ENCODE data around the gene RXRB. TPM values are rescaled to one million over a fixed set of nuclear protein-coding genes. Genes with fewer than 3 reads are reported as not detected.
A peak's percentile ranks its signal among the peaks of the same experiment; 100 is the strongest.

The RXRB gene
- total and polyA plus RNA-seq, 2 of the 8 experiments (the other 6 are each of a cell fraction or from before 2014, with no cell fraction given): 13.0 to 18.1 TPM

DNA sequence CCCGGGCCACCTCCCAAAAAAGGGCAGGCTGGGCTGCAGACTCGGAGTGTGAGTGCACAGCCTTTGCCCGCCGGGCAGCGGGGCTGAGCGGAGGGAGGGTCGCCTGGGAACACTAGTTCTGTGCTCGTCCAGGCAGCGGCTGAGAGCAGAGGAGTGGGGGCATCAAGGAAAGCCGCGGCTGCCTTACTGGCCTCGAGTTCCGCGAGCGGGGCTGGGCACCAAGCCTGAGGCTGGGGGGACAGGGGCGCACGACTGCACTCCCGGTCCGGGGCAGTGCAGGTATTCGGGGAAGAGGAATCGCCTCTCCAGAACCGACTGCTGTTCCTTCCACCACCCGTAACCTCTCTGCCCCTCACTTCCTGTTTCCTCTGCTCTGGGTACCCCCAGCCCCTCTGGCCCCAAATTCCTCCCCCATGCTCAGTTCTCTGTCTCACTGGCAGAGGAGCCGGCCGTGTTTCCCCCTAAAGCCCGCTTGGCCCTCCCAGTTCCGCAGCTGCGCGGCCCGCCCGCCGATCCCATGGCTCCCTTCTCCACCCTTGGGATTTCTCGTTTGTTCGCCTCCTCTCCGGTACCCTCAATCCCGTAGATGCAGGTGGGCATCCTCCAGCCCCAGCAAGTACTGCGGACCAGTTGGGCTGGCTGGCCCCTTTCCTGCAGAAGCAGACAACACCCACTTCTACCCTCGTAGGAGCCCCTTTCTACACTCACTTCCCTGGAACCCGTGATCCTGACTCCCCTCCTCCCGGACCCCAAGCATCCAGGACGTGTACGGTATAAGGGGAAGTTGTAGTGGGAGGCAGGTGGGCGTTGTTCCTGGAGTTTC lies 12.9 kb upstream of the RXRB start (continued):
- TF ChIP-seq, protein P1, sequence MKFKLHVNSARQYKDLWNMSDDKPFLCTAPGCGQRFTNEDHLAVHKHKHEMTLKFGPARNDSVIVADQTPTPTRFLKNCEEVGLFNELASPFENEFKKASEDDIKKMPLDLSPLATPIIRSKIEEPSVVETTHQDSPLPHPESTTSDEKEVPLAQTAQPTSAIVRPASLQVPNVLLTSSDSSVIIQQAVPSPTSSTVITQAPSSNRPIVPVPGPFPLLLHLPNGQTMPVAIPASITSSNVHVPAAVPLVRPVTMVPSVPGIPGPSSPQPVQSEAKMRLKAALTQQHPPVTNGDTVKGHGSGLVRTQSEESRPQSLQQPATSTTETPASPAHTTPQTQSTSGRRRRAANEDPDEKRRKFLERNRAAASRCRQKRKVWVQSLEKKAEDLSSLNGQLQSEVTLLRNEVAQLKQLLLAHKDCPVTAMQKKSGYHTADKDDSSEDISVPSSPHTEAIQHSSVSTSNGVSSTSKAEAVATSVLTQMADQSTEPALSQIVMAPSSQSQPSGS (IDR thresholded peaks at IDR 0.05; ENCODE audit: low read length): no peak
- TF ChIP-seq, protein P2, sequence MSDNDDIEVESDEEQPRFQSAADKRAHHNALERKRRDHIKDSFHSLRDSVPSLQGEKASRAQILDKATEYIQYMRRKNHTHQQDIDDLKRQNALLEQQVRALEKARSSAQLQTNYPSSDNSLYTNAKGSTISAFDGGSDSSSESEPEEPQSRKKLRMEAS (IDR thresholded peaks at IDR 0.05): 0 out of 2 replicates have a peak, but pooled peaks have one; percentile 10
- TF ChIP-seq BRCA1 (IDR thresholded peaks at IDR 0.05; ENCODE audit: low read depth, low read length) (no peak), EZH2 (IDR thresholded peaks at IDR 0.05; ENCODE audit: low read depth, low read length, severe bottlenecking) (peak; percentile 61), RAD21 (IDR thresholded peaks at IDR 0.05 in 1 of 2, conservative IDR thresholded peaks at IDR 0.05 in 1 of 2; ENCODE audit: low read depth in 2 of 2, low read length in 2 of 2) (no peak), KDM5A (IDR thresholded peaks at IDR 0.05; ENCODE audit: low read length) (no peak), EGR1 (IDR thresholded peaks at IDR 0.05; ENCODE audit: borderline replicate concordance, low read depth, low read length) (no peak), SIX5 (IDR thresholded peaks at IDR 0.05; ENCODE audit: low read depth, low read length) (no peak), POU5F1 (IDR thresholded peaks at IDR 0.05; ENCODE audit: low read depth, low read length) (no peak), GABPA (IDR thresholded peaks at IDR 0.05; ENCODE audit: borderline replicate concordance, insufficient read depth, low read length) (no peak), CBX5 (IDR thresholded peaks at IDR 0.05; ENCODE audit: low read depth, low read length) (no peak), SRF (IDR thresholded peaks at IDR 0.05; ENCODE audit: low read depth, low read length) (no peak; the same call in 1 of the 2 replicates), SP1 (IDR thresholded peaks at IDR 0.05; ENCODE audit: low read depth, low read length) (no peak), TAF1 (IDR thresholded peaks at IDR 0.05; ENCODE audit: low read depth, low read length) (no peak), NANOG (IDR thresholded peaks at IDR 0.05; ENCODE audit: insufficient read depth, low read depth, low read length, poor library complexity, severe bottlenecking) (no peak), FOSL1 (IDR thresholded peaks at IDR 0.05; ENCODE audit: insufficient read depth, low read depth, low read length) (no peak), TAF7 (optimal IDR thresholded peaks at IDR 0.05; ENCODE audit: borderline replicate concordance, low read depth, low read length) (no peak), SIRT6 (IDR thresholded peaks at IDR 0.05; ENCODE audit: low read length) (no peak), CEBPB (IDR thresholded peaks at IDR 0.05; ENCODE audit: low read depth, low read length) (no peak), CHD1 (IDR thresholded peaks at IDR 0.05; ENCODE audit: low read depth, low read length) (no peak), GTF2F1 (IDR thresholded peaks at IDR 0.05; ENCODE audit: borderline replicate concordance, low read depth, low read length) (no peak)
- TF ChIP-seq, protein P3, sequence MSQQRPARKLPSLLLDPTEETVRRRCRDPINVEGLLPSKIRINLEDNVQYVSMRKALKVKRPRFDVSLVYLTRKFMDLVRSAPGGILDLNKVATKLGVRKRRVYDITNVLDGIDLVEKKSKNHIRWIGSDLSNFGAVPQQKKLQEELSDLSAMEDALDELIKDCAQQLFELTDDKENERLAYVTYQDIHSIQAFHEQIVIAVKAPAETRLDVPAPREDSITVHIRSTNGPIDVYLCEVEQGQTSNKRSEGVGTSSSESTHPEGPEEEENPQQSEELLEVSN (IDR thresholded peaks at IDR 0.05): no peak

Measured in H1 (cell line).